Endometrium (tissue), 2 donors: ENCODE results near the gene ZNF558.

Source experiments
- FAIRE-seq: peaks from 2 replicates; lab custom pipeline; 2012; peaks lifted over from hg19 to GRCh38; lab: Jason Lieb, UNC
- donor health status: control.
- donor health status: control.

ZNF558 gene

DNA sequence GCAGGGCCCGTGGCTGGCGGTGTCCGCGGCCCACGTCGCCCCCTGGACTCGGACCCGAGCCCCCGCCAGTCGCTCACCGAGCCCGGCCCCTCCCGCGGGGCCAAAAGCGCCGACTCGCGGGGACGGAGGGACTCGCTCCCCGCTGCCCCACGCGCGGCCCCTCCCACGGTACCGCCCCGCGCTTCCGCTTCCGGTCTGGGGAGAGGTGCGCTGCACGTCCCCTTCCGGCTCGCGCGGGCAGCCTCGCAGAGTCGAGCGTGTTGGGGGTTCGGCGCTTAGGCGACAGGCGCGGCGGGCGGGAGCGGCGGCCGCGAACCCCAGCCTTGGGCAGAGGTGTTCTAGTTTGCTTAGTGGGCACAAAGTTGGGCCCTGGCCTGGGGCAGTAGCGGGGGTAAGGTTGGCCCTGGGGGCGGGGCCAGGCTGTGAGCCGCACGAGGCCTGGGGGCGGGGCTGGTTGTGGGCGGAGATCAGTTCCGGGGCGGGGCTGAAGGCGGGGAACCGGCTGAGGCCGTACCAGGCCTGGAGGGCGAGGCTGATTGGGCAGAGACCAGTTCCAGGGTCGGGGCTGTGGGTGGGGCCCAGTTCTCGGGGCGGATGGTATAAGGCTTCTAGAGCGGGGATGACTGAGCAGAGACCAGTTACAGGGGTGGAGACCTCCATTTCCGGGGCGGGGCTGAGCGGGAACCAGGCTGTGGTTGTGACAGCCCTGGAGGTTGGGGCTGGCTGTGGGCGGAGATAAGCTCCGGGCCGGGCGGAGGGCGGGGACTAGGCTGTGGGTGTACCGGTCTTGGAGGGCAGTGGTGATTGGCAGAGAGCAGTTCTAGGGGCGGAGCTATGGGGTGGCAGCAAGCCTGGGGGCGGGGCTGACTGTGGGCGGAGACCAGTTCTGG lies at the start of gene ZNF558, which contains the start of gene MBD3L1:
Gene ZNF558, minus strand, starts transcription at position 173 of the 890 bp plus-strand sequence. CDS start 9,645 bp downstream, outside the sequence.
Gene MBD3L1, plus strand, starts transcription at position 246 of the 890 bp plus-strand sequence. CDS start 10,302 bp downstream, outside the sequence.
- FAIRE-seq: peak; percentile 94

- no peak for FAIRE-seq
These were observed 49.4 kb upstream of the ZNF558 start for GRCh38 chr19:8881512-8881911.

DNA sequence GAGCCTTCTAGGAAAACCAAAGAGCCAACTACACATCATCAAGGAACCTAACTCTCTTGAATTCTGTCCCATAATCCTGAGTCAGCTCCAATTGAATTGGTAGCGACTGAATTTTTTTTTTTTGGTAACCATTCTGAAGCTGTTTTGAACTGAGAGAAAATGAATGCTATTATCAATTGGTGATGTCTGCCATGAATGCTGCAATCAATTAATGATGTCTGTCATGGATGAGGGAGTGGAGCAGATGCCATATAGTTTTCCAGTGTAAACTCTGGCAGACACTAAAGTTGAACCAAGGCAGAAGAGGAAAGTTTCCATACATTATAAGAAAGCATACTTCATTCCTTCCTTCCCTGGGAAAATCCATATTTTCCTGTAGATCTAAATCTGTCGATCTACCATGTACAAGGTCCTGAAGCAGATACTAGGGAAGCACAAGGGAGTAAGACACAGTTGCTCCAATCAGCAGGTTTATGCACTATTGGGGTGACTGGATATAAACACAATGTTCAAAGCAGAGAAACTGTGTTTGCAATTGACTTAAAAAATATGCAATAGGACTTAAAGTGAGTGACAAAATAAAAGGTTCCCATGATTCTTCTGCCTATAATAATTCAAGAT lies 48.9 kb upstream of the ZNF558 start:
- FAIRE-seq: no peak

- FAIRE-seq: no peak
These were observed 46.0 kb upstream of the ZNF558 start for GRCh38 chr19:8877854-8878705.

DNA sequence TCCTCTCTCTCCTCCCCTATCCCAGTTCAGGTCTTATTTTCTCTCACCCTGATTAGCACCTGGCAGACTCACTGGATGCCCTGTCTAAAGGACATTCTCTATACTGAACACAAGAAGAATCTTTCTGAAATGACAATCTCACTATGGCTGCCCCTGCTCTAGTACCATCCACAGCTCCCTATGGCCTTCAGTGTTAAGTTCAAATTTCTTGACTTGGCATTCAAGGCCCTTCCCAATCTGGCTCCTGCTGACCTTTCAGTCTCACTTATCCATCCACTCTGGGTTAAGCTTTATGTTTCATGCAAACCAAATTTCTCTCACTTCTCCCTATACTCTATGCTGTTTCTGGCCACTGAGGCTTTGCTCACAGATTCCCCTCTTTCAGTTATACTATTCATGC lies 34.2 kb upstream of the ZNF558 start:
- FAIRE-seq: no peak

DNA sequence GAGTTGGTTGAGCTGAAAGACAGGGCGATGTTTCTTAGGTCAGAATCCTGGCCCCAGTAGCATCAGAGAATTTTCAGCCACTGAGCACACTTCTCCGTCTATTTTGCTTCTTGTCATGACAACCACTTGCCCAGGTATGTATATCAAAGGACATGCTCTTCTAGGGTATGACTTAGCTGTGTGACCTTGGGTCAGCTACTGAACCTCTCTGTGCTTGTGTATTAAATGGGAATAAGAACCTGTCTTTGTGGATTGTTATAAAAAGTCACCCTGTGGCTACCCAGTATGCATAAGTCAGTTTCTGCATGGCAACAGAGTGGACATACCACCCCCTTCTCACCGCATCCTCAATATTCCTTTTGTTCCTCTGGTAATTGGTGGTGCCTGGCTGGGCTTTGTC lies 26.2 kb upstream of the ZNF558 start:
- no peak for FAIRE-seq

DNA sequence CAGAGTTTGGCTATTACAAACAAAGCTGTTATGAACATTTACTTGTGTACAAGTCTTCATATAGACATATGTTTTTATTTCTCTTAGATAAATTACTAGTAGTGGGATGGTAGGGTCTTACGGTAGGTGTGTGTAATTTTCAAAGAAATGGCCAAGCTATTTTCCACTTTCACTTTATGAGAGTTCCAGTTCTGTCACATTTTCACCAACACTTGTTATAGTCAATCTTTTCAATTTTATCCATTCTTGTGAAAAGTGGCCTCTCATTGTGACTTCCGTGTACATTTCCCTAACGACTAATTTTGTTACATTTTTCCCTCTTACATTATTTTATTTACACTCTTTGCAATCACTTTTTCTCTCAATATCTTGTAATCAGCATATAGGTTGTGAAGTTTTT lies 18.4 kb upstream of the ZNF558 start:
- no peak for FAIRE-seq

DNA sequence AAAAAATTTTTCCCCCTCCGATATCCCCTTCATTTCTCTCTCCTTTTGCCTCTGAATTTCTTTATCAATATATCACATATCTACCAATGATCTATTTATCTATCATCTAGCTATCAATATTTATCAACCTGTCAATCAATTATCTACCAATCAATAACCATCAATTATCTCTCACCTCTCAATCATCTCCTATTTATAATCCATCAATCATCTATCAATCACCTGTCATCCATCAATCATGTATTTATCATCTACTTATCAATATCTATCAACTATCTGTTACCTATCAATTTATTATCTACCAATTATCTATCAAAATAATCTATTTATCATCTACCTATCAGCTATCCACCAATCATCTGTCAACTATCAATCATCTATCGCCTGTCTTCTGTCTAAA lies 17.1 kb upstream of the ZNF558 start:
- FAIRE-seq: no peak

GRCh38 chr19:8846819-8847218 lies 14.7 kb upstream of the ZNF558 start:
- FAIRE-seq: no peak

DNA sequence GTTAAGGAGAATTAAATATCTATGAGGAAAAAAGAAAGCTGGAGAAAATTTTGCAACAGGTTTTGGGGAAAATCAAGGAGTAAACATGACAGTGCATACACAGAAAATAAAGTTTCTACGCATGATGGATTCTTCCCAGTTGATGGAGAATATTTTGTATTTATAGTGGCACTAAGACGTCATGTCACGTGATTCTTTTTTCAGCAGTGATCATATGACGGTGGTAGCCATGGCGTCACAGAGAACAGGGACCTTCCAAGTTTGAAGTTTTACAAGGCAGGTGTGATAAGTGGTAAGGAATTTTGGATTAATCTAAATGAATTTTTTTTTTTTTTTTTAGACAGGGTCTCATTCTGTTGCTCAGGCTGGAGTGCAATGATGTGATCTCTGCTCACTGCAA lies 8.6 kb upstream of the ZNF558 start:
- no peak for FAIRE-seq

- FAIRE-seq: no peak
These were observed 3.8 kb upstream of the ZNF558 start for GRCh38 chr19:8835877-8836276.

DNA sequence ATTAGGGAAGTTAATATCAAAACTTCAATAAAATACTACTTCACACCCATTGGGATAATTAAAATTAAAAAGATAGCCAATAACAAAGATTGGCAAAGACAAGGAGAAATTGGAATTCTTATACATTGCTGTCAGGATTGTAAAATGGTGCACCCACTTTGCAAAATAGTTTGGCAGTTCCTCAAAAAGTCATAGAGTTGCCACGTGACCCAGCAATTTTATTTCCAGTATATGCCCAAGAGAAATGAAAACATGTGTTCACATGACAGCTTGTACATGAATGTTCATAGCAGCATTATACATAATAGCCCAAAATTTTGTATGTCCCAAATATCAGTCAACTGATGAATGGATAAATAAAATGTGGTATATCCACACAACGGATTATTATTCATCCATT lies 3.3 kb upstream of the ZNF558 start:
- FAIRE-seq: peak; percentile 4

DNA sequence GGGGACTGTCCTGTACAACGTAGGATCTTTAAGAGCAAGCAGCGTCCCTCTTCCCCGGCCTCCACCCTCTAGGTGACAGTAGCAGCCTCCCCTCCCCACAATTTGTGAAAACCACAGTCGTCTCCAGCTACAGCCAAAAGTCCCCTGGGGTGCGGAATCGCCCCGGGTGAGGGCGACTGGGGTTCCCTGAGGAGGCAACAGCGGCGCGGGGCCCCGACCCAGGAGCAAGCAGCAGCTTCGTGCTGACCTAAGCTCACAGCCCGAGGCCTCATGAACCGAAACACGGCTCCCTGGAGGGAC lies 322 bp downstream of the ZNF558 start:
- FAIRE-seq: no peak

DNA sequence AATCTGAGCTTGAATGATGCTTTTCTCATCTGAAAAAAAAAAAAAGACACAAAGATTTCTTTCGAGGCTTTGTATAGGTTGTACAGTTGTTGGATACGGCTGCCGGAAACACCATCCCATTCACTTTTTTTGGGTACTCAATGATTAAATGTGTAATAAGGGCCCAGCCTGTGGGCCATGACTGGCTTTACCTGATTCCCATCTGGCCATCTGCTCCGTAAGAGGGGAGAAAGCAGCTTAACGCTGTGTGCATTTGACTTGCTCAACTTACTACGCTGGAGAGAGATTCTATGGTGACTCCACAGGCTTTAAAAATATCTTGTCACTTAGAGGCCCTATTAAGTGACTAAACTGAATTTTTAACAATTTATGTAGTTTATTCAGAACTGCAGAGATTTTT lies 731 bp downstream of the ZNF558 start:
- FAIRE-seq: no peak

DNA sequence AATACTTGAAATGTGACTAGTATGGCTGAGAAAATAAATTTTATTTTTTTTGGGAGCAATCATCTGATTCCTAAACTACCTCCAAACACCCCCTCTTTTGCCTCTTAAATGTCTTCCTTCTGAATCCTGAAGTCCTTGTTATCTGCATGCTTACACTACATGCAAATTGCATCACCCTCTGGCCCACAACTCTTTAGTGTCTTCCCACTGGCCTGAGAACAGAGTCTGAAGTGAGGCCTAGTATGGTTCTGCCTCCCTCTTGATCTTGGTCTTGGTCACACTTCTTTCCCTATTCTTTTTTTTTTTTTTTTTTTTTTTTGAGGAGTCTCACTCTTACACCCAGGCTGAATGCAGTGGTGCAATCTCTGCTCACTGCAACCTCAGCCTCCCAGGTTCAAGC lies 4.8 kb downstream of the ZNF558 start:
- FAIRE-seq: no peak

DNA sequence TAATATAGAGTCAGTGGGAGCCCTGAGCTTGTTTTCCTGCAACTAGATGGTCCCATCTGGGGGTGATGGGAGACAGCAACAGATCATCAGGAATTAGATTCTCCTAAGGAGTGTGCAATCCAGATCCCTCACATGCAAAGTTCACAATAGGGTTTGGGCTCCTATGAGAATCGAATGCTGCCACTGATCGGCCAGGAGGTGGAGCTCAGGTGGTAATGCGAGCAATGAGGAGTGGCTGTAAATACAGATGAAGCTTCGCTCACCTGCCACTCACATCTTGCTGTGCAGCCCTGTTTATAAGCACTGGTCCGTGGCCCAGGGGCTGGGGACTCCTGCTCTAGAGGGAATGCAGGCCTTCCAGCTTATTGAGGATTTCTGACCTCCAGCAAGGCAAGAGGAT lies 5.7 kb downstream of the ZNF558 start:
- no peak for FAIRE-seq

- no peak for FAIRE-seq
These were observed 10.3 kb downstream of the ZNF558 start for GRCh38 chr19:8821748-8822241.

DNA sequence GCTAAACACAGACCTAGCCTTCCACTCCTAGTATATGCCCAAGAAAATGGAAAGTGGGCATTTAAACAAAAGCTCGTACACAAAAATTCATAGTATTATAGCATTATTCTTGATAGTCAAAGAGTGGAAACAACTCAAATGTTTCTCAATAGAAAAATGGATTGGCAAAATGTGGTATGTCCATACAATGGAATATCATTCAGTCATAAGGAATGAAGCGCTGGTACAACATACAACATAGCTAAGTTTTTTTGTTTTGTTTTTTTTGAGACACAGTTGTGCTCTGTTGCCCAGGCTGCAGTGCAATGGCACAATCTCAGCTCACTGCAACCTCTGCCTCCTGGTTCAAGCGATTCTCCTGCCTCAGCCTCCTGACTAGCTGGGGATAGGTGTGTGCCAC lies 11.9 kb downstream of the ZNF558 start:
- FAIRE-seq: no peak

- no peak for FAIRE-seq
These were observed 16.3 kb downstream of the ZNF558 start for GRCh38 chr19:8815780-8816179.

DNA sequence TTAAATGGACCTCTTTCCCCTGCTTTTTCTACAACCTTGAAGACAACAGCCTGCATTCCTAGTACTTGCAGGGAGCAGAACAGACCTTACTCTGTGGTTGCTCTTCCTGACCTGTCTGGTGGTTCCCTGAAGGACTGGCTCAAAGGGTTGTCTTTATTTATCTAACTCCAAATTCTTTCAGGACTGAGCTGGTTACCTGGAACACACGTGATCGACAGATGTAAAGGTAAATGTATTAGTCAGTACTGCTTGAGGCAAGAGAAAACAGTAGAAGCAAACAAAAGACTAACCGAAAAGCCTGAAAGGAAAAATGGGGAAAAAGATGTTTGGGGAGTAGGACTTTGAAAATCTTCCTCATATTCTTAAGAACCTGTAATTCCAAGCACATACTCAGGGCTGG lies 17.9 kb downstream of the ZNF558 start:
- no peak for FAIRE-seq

DNA sequence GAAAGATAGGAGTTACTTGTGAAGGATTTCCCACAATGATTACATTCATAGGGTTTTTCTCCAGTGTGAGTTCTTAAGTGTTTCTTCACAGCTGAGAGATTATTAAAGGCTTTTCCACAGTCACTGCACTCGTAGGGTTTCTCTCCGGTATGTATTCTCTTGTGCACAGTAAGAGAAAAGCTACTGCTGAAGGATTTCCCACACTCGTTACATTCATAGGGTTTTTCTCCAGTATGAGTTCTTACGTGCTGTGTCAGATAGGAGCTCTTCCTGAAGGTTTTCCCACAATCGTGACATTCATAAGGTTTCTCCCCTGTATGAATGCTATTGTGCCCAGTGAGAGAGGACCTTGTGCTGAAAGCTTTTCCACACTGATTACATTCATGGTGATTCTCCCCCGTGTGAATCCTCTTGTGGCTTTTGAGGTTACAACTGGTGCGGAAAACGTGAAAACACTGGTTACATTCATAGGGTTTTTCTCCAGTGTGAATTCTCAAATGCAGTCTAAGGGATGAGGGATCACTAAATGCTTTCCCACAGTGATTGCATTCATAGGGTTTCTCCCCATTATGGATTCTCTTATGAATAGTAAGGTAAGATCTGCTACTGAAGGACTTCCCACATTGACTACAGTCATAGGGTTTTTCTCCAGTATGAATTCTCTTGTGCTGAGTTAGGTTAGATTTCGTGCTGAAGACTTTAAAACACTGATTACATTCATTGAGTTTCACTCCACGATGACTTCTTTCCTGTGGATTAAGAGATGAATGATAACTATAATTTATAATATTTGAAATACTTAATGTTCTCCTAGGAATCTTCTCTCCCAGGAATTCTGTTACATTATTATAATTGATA lies 20.6 kb downstream of the ZNF558 start:
- FAIRE-seq: no peak

DNA sequence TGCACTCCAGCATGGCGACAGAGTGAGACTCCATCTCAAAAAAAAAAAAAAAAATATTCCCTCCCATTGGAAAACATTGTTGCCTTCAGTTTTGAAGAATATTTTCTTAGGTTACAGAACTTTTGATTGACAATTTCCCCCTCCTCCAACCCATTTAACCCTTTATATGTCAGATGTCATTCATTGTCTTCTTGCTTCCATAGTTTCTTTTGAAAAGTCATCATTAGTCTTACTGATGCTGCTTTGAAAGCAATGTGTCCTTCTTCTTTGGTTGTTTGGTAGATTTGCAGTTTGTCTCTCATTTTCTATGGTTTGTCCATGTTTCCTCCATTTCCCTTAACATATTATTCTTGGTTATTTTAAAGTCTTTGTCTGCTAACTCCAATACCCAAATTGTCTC lies 25.4 kb downstream of the ZNF558 start:
- FAIRE-seq: no peak
